GOT3 (cell line): ENCODE data around the gene SULT1A3.
"Not testable (repeated sequence)": the region's sequence is repeated elsewhere in the genome, so short reads cannot be mapped to it uniquely, and the experiment has no call there.

Experiments
- DNase-seq: peaks from one replicate; lab custom pipeline; 2025; ENCODE audit warnings: mixed read lengths; lab: John Stamatoyannopoulos, UW

Gene SULT1A3

DNA sequence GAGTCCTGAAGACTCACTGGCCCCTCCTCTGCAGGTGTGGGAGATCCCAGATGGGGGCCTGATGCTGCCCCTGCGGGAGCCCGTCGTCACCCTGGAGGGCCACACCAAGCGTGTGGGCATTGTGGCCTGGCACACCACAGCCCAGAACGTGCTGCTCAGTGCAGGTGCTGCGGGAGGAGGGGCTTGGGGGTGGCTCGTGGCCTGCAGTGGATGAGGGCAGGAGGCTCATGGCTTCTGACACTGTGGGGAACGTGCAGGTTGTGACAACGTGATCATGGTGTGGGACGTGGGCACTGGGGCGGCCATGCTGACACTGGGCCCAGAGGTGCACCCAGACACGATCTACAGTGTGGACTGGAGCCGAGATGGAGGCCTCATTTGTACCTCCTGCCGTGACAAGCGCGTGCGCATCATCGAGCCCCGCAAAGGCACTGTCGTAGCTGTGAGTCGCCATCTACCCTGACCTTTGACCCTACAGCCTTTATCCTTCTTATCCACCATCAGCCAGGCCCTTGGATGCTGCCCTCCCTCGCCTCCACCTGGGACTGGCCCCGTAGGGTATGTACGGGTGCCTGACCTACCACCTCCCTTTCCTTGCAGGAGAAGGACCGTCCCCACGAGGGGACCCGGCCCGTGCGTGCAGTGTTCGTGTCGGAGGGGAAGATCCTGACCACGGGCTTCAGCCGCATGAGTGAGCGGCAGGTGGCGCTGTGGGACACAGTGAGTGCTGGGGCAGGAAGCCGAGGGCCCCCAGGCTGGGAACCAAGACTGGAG lies 12.1 kb upstream of the SULT1A3 start:
- no peak for DNase-seq

DNA sequence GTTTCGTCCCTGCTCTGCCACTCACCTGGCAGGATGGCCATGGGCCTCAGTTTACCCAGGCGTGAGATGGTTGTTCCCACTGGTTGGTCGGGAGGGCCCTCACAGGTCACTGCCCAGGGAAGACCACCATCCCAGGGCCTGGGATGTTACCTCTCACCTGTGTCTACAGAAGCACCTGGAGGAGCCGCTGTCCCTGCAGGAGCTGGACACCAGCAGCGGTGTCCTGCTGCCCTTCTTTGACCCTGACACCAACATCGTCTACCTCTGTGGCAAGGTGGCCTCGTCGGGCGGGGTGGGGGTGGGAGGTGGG lies 11.5 kb upstream of the SULT1A3 start:
- no peak for DNase-seq

DNA sequence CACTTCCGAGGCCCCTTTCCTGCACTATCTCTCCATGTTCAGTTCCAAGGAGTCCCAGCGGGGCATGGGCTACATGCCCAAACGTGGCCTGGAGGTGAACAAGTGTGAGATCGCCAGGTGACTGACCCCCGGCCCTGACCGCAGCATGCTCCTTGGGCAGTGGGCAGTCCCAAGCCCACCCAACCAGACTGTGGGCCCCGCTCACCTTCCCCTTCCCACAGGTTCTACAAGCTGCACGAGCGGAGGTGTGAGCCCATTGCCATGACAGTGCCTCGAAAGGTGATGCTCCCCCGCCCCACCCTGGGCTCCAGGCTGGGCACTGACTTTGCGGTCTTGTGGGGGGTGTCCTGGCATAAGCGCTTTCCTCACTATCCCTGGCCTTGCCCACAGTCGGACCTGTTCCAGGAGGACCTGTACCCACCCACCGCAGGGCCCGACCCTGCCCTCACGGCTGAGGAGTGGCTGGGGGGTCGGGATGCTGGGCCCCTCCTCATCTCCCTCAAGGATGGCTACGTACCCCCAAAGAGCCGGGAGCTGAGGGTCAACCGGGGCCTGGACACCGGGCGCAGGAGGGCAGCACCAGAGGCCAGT lies 11.0 kb upstream of the SULT1A3 start:
- DNase-seq: no peak

GRCh38 chr16:30191158-30191557 lies 7.9 kb upstream of the SULT1A3 start:
- DNase-seq: not testable (repeated sequence)

DNA sequence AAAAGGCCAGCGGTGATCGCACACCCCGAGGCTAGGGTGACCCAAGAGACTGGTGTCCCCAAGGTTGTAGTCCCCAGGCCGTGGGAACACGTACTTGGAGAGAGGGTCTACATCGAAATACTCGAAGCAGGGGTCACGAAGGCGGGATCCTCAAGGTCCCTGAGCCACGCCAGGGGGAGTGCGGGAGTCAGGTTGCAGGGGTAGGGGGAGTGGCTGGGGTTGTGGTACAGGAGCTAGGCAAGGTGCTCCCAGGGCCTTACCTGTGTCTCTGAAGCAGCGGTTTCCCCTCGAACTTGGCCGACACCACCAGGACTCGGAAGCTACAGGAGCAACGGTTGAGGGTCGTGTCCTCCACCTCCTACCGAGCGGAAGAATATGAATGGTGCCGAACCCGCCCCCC lies 6.0 kb upstream of the SULT1A3 start:
- DNase-seq: not testable (repeated sequence)

- not testable (repeated sequence) for DNase-seq
Observed at GRCh38 chr16:30193615-30194014, 5.4 kb upstream of the SULT1A3 start, which contains the start of the genes BOLA2B and SLX1A. Gene BOLA2B, minus strand, starts transcription at chr16:30193666. Its CDS starts 71 bp downstream, at chr16:30193595. Gene SLX1A, plus strand, starts transcription at chr16:30193875. Its CDS starts 210 bp downstream, at chr16:30194085.

- not testable (repeated sequence) for DNase-seq
Observed at GRCh38 chr16:30194172-30194925, 4.7 kb upstream of the SULT1A3 start.

DNA sequence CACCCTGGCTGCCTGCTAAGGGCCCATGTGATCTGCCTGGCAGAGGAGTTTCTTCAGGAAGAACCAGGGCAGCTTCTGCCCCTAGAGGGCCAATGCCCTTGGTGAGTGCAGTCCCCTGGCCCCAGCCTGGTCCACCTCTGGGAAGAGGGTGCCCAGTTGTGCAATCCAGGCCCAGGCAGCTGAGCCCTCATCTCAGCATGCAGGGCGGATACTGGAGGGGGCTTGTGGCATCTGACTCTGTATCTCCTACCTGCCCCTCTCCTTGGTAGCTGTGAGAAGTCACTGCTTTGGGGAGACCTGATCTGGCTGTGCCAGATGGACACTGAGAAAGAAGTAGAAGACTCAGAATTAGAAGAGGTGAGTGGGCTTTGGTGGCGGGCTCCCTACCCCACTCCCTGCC lies 2.1 kb upstream of the SULT1A3 start:
- DNase-seq: not testable (repeated sequence)

DNA sequence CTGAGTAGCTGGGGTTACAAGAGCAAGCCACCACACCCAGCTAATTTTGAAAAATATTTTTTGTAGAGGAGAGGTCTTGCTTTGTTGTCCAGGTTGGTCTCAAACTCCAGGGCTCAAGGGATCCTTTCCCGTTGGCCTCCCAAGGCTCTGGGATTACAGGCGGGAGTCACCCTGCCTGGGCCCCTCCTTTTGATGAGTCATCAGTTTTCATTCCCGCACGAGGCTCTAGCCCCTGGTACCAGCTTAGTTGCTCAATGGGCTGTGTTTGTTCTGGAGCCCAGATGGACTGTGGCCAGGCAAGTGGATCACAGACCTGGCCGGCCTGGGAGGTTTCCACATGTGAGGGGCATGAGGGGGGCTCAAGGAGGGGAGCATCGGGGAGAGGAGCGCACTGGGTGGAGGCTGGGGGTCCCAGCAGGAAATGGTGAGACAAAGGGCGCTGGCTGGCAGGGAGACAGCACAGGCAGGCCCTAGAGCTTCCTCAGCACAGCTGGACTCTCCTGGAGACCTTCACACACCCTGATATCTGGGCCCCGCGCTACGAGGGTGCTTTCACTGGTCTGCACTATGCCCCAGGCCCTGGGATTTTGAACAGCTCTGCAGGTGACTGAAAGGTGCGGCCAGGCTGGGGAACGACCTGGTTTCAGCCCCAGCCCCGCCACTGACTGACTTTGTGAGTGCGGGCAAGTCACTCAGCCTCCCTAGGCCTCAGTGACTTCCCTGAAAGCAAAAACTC lies 721 bp downstream of the SULT1A3 start:
- DNase-seq: not testable (repeated sequence)

DNA sequence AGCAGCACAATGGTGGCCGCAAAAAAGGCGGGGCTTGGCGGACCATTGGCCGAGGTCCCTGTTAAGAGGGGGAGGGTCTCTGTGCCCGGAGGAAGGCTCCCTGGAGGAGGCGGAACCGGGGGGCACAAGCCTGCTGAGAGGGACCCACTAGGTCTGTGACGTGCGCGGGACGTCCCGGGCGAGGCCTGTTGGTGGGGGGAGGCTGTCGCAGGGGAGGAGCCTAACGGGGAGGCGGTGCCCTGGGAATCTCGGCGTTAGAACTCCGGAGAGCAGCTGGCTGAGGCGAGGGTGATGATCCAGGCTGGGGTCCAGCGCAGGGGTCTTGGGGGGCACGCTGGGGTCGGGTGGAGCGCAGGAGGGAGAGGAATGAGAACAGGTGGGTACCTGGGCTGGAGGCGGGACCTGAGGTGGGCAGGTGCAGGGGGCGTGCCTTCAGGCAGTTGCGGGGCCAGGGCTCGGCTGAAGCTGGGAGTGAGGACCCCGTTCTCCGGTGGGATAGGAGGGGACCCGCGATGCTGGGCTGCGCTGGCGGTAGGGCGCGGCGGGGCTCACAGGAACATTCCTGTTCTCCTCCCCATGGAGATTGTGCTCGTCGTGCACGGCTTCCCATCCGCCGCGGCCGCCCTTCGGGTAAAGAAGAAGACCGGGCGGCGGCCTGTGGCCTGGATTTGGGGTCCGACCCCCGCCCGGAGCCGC lies 6.6 kb downstream of the SULT1A3 start:
- not testable (repeated sequence) for DNase-seq

GRCh38 chr16:30206252-30206651 lies 7.2 kb downstream of the SULT1A3 start:
- DNase-seq: not testable (repeated sequence)

- DNase-seq: not testable (repeated sequence)
Observed at GRCh38 chr16:30207063-30207704, 8.1 kb downstream of the SULT1A3 start.

DNA sequence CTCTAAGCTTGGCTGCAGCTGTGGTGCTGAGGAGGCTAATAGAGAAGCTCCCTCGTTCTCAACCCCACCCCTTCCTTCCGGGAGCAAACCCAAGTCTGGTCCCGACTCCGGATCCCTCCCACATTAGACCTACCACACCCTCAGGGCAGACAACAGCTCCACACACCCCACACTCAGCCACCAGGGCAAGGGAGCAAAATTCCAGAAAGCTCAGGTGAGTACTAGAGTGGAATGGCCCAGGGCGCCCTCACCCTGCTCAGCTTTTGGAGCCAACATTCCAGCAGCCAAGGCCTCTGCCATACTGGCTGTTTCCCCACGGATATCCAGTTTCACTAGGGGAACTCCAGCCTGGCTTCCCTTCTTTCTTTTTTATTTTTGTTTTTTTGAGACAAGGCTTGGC lies 10.0 kb downstream of the SULT1A3 start:
- not testable (repeated sequence) for DNase-seq

GRCh38 chr16:30211414-30211813 lies 12.4 kb downstream of the SULT1A3 start:
- DNase-seq: not testable (repeated sequence)

DNA sequence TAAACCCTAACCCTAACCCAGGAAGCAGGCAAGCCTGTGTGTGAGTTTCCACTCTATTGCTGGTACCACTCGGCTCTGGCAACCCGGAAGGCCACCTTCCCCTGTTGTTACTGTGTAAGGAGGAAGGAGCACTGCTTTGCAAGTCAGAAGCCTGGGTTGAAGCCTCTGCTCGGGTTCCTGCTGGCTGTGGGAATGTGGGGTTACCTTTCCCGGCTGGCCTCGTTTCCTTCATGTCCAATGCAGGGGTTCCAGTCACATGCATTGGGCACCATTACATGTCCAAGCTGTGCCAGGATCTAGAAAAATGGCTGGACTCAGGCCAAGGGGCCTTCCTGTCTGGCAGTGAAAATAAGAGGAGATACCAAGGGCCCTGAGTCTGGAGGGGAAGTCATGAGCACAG lies 18.0 kb downstream of the SULT1A3 start:
- DNase-seq: not testable (repeated sequence)

- not testable (repeated sequence) for DNase-seq
Observed at GRCh38 chr16:30248379-30248778, 49.3 kb downstream of the SULT1A3 start, which contains the start of gene NPIPB13. Gene NPIPB13, minus strand, starts transcription at chr16:30248479. Its CDS starts 2,906 bp downstream, at chr16:30245573.
